Measurements from ENCODE around the gene ST7L.

ST7L gene

DNA sequence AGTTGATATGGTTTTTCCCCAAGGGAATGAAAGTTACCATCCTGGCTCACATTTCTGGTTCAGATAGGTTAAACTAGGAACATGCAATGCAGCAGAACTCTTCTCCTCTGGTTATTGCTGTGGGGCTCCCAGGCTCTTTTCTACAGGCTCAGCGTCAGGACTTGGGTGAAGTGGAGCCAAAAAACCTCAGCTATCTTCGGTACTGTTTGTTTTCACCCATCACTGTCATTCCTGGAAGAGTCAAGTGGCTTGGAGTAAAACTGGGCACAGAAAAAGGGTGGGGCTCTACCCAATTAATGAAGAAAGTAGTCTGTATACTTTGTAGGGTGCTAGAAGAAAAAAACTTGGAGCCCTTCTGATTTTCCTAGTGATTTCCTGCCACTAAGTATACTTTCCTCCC lies 100.8 kb downstream of the ST7L start:
- in situ Hi-C loops (cut with MboI; ENCODE audit: low sequenced_read_pairs) = no loop called here

DNA sequence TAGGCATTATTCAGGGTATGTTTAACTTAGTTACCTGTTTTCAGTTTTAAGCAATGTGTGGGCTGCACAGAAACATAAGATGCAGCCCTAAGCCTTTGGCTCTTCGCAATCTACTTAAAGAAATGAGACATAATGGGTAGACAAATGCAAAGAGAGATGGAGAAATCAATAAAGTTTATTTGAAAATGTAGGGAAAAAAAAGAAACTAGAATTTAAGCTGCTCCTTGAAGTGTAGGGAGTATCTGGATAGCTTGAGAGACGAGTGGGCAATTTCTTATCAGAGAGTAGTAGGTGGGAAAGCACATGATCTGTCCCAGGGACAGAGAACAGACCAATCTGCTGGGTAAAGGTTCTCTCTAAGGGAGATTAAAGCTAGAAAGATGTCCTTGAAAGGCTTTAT lies 101.3 kb downstream of the ST7L start:
- in situ Hi-C loops (cut with MboI; ENCODE audit: low sequenced_read_pairs) = no loop called here

DNA sequence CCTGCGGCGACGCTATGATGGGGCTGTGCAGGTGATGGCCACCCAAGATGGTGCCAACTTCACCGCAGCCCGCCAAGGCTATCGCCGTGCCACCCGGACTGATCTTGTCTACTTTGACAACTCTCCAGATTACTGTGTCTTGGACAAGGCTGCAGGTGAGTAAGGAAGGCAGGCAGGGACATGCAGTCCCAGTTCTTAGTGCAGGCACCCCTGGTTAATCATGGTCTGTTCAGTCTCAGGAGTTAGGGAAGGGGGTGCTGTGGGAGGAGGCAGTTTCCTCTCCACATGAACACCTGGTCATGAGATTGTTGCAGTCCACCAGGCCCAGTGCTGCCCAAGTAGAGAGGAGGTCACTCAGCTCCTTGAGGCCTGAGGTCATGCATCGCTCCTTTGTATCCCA lies 101.7 kb downstream of the ST7L start:
- in situ Hi-C loops (cut with MboI; ENCODE audit: low sequenced_read_pairs) = no loop called here

DNA sequence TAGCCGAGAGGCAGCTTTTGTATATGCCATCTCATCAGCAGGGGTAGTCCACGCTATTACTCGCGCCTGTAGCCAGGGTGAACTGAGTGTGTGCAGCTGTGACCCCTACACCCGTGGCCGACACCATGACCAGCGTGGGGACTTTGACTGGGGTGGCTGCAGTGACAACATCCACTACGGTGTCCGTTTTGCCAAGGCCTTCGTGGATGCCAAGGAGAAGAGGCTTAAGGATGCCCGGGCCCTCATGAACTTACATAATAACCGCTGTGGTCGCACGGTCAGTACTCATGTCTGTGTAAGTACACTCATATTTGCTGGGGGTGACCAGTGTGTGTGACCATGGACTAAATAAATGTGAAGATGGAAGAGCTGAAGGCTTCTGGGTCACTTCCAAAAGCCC lies 102.8 kb downstream of the ST7L start:
- in situ Hi-C loops (cut with MboI; ENCODE audit: low sequenced_read_pairs) = no loop called here

DNA sequence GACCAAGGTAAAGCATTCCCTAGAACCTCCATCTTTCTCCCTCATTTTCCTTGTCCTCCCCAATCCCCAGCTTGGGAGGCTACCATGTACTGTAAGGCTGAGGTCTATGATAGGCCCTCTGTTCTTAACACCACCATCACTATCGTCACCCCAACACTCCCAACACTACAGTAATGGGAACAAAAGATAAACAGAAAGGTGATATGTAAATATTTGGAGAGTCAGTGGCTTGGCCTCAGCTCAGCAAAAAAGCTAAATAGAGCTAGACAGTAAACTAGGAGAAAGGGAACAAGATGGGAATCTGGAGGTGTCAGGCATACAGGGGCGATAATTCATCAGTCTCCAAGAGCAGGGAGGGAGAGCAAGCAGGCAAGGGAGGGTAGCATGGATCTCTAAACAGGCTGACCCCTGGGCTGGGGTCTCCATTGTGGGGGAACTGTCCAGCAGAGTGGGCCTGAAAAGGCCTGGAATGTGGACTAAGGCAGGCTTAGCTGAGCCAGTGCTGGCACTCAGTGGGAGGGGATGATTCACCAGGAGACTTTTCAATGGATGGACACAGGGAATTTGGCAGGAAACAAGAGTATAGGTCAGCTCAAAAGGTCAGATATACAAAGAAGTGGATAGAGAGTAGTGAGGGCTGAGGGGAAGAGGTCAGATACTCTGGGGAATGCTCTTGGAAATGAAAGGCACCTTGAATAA lies 103.5 kb downstream of the ST7L start:
- in situ Hi-C loops (cut with MboI; ENCODE audit: low sequenced_read_pairs) = no loop called here

DNA sequence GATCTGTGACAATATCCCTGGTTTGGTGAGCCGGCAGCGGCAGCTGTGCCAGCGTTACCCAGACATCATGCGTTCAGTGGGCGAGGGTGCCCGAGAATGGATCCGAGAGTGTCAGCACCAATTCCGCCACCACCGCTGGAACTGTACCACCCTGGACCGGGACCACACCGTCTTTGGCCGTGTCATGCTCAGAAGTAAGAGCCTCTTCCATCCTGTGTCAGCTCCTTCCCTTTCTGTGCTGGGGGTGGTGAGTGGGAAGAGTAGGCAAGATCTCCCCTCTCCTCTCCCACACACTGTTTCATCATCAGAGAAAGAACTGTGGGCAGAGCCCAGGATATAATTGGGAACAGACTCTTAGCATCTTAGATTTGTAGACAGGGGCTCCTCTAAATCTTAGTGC lies 104.0 kb downstream of the ST7L start:
- in situ Hi-C loops (cut with MboI; ENCODE audit: low sequenced_read_pairs) = no loop called here

DNA sequence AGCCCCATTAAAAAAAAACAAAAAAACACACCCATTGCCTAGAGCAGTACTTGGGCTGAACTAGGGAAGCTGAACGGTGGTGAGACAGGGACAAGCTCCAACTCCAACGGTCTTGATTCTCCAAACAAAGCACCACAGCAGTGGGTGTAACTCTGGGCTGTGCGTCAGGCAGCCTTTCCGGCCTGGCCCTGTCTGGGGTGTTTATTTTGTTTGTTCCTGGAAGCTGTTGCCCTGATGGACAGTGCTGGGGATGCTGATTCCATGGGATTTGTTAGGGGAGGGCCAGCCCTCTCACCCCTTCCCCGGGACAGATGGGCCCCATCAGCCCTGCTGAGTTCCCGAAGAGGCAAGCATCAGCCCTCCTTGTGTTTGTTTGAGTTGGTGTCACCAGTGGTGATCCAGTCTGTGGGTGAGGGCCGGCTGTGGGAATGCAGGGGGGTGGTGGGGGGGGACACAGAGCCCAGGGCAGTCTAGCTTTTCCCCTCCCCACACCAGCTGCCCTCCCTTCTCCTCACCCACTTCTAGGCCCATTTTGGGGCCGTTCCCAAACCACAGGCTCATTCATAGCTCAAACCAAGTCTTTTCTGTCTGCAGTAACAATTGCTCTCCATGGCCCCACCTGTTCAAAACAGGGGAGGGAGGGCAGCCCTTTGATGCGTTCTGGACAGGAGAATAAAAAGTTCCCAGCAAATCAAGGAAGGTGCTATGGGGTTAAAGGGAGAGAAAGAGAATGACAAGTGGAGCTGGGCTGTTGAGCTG lies 105.7 kb downstream of the ST7L start:
- in situ Hi-C loops (cut with MboI; ENCODE audit: low sequenced_read_pairs) = no loop called here

DNA sequence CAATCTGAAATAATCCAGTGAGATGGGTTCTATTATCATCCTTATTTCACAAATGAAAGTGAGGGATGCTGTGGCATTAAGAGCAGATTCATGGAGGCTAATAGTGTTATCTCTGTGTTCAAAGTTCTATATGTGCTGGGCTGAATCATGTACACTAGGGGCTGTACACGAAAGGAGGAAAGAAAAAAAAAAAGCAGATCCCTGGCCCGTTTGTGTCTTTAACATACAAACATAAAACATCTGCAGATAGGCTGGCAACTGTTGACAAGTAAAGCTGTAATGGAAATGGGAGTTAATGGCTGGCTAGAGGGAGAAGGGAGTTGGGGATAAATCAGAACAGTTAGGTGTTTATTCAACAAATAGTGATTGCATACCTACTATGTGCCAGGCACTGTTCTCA lies 107.0 kb downstream of the ST7L start:
- in situ Hi-C loops (cut with MboI; ENCODE audit: low sequenced_read_pairs) = no loop called here

DNA sequence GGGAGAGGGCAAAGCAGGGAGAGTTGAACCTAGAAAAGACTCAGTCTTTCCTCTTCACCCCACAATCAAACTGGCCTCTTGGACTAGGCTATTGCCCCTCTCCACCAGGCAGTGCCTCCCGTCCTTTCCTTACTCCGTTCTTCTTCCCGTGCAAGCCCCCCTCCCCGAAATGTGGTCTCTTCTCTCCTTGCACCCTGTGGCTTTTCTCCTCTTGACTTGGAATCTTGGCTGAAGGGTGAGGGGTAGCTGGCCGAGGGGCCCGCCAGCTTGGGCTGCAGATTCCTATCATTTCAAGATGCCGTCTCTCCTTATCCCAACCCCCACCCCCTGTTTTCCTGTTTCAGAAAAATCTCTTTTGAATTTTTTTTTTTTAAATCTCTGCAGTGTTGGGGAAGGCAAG lies 108.6 kb downstream of the ST7L start:
- in situ Hi-C loops (cut with MboI; ENCODE audit: low sequenced_read_pairs) = no loop called here

DNA sequence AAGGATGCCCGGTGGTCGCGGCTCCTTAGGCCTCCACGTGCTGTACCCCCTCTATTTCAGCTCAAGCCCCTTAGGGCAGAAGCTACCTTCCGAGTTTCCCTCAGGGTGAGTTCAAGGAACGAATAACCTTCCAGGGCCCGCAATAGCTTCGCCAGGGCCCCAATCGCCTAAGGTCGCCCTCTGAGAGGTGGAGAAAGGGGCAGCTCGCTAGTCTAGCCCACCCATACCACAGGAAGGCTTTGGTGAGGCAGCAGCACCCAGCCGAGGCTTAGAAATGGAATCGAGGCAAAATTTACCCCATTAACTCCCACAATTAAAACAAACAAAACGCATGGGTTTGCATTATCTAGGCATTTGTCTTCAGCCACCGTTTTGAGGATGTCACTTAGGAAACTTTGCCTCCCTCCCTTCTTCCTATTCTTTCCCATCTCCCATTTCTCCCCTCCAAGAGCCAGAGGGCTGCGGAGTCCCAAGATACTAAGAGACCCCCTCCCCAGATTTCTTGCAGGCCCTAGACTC lies 109.2 kb downstream of the ST7L start:
- in situ Hi-C loops (cut with MboI; ENCODE audit: low sequenced_read_pairs) = no loop called here

DNA sequence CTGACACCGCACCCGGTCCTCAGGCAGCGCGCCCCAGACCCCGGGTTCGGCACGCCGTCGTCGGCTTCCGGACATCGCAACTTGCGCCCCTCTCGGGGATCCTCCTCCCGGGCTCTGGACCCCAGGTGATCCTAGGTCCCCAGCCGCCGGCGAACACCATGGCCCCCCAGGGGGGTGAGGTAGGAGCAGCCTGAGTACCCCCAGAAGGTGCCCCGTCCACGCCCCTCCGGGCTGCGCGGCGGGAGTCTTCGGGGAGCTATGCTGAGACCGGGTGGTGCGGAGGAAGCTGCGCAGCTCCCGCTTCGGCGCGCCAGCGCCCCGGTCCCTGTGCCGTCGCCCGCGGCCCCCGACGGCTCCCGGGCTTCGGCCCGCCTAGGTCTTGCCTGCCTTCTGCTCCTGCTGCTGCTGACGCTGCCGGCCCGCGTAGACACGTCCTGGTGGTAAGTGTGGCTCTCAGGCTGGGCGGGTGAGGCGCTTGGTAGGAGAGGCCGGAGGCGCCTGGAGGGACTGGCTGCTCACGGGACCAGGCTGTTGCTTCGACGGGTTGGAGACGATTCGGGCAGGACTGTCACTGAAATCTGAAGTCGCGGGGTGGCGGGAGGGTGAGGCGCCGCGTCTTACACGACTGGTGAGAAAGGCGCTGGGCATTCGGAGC lies 109.8 kb downstream of the ST7L start:
- in situ Hi-C loops (cut with MboI; ENCODE audit: low sequenced_read_pairs) = no loop called here

DNA sequence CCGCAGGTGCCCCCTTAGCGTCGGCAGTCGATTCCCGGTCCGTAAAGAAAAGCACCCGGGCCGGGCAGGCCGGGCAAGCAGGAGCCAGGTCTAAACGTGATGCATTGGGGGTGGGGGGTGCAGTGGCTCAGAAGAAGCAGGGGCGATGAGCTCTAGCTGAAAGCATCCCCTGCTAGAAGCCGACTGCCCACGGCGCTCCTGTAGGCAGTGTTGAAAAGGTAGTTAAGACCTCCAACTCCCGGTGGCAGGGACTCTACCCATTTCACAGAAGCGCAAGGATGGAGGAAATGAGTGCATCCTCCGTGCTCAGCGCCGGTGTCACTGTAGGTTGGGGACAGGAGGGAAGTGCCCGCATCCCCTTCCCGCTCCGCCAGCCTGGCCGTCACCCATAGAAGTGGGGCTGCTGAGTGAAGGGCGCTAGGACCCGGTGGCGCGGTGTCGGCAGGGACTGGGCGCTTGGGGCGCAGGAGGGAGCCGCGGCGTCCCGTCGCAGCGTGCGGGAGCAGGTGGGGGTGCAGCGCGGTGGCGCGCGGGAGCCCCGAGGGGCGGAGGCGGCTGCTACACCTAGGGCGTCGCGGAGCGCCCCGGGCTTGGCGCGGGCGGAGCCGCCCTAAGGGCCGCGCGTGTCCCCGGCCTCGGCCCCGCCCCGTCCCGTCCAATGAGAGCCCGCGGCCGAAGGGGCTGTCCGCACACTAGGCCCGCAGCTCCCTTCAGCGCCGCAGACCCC lies 110.5 kb downstream of the ST7L start, which contains the start of gene WNT2B:
WNT2B (plus strand) TSS at position 688 of the 727 bp plus-strand sequence. CDS start 298 bp downstream, outside the sequence.
- in situ Hi-C loops (cut with MboI; ENCODE audit: low sequenced_read_pairs) = no loop called here

DNA sequence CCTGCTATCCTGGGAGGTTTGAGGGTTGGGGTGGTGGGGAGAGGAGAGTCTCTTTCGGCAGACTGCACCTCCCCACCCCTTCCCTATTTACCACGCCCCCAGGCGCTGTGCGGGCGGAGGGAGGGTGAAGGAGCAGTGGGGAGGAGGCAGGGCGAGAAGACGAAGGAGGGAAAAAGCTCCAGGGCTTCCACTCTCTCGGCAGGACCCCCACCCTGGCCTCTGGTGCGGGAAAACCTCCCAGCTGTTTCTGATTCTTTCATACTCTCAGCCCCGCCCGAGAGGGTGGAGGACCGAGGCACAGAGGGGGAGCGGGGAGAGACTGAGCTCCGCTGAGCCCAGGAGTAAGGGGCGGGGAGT lies 111.0 kb downstream of the ST7L start:
- in situ Hi-C loops (cut with MboI; ENCODE audit: low sequenced_read_pairs) = no loop called here

DNA sequence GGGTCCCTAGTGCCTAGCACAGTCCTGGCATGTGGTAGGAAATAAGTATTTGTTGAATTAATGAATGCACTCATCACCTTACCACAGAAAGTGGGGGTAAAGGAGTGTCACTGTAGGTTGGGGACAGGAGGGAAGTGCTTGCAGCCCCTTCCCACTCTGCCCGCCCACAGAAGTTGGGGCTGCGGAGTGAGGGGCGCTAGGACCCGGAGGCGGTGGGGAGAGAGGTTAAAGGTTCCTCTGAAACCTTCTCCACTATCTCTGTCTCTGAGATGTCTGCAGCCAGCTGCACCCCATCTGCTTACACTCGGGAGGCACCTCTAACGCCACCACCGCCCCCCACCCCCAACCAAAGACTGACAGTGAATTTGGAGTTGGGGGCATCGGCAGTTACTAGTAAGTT lies 111.6 kb downstream of the ST7L start:
- in situ Hi-C loops (cut with MboI; ENCODE audit: low sequenced_read_pairs) = no loop called here

DNA sequence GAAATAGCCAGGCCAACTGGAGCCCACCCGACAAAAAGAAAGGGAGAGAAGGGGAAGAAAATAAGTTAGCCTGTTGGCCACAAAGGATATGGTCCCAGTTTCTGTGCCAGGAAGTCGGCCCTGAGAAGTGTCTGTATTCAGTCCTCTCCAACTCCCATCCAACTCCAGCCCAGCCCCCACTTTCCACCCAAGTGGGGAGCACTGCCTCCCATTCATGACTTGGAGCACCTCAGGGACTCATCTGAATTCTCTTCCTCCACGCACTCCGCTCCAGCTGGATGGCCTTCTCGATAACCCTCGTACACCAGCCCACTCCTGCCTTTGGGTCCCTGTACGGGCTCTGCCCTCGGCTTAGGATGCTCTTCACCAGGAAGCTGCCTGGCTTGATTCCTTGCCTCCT lies 112.2 kb downstream of the ST7L start:
- in situ Hi-C loops (cut with MboI; ENCODE audit: low sequenced_read_pairs) = no loop called here

DNA sequence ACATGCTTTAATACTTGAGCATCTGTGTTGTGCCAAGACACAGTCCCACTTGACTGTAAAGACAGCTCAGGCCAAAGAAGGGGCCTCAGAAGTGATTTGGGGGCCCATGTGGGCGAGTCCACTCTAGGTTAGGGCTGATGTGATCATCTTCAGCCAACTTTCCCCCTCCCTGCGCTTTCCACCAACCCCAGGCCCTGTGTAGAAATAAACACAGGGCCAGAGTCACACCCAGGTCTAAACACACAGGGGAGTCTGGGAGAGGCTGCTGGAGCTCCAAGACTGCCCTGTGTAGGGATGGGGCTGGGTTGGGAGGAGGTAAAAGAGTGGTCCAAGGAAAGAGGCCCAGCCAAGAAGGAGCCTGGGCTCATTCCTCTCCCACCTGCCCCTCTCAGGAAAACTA lies 112.6 kb downstream of the ST7L start:
- in situ Hi-C loops (cut with MboI; ENCODE audit: low sequenced_read_pairs) = no loop called here

DNA sequence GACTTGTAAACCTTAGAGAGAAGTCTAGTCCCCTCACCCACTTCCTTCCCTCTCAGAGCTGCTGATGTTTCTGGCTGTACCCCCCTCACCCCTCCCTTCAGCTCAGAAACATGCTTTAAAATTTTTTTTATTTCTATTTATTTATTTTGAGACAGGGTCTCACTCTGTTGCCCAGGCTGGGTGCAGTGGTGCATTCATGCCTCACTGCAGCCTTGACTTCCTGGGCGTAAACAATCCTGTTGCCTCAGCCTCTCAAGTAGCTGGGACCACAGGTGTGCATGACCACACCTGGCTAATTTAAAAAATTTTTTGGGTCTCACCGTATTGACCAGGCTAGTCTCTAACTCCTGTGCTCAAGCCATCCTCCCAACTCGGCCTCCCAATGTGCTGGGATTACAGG lies 113.1 kb downstream of the ST7L start:
- in situ Hi-C loops (cut with MboI; ENCODE audit: low sequenced_read_pairs) = no loop called here

DNA sequence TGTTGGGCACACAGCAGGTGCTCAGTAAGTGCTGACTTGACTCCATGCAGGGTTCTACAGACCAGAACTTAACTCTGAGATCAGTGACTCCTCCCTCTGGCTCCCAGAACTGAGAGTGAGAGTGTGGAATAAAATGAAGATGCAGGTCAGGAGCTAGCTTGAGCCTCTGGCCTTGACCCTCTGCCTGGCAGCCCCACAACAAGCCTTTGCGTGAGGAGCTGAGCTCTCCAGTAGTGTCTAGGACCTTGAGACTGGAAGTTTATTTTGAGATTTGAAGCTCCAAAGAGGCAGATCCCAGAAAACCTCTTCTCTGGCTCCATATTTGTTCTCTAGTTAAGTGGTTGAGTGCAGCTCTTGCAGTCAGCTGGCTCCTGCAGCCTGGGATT lies 113.5 kb downstream of the ST7L start:
- in situ Hi-C loops (cut with MboI; ENCODE audit: low sequenced_read_pairs) = no loop called here

DNA sequence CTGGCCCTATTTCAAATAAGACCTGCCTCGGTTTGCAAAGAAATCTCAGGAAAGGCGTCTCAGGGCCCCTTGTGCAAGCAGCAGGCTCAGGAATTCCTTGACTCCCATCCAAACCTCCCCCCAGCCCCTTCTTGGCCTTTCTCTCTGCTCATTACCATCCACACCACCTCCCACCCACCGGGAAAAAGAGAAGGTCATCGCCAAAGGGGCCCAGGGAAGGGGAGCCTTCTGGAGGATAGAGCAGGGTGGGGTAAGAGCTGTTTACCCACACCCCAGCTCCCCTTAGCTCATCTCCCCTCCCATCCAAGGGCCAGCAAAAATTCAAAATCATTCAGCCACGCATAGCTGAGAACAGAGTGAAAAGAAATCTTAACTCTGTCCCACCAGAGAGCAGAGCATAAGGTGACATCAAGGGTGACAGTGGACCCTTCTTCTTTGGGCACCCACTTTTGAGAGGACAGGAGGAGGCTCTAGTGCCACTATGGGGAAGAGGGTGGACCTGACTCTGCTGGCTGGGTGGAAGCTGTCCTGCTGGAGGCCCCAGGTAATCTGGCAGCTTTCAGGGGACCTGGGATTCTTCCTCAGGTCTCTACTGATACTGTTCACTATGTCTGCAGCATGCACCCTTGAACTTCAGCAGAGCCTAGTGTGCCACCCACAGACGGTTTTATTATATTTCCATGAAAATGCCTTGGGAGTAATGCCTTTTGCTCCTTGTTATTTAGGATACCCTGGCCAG lies 114.1 kb downstream of the ST7L start:
- in situ Hi-C loops (cut with MboI; ENCODE audit: low sequenced_read_pairs) = no loop called here

DNA sequence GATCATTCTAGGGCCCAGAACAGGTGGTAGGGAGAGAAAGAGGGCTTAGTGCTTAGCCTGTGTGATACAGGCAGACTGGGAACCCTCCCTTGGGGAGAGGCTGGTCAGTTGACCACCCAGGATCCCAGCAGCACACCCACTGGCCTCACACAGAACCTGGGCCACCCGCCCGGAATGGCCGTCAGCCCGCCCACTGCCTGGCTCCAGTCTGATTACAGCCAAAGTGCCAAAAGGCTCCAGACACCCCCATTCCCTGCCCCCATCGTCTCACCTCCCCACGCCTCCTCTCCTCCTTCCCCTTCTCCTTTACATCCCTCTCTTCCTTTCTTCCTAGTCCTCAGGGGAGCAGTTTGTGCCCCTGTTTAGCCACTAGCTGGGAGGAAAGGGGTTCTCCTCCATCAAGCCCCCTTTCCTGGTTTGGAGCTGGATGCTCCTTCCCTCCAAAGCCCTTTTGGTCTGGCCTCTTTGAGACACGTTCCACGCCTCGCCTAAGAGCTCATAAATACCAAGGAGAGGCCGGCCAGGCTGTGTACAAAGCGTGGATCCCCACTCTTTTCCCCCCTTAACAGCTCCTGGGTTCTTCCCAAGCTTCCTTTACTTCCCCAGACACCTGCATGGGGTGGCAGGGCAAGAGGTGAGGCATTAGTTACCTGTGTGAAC lies 114.8 kb downstream of the ST7L start:
- in situ Hi-C loops (cut with MboI; ENCODE audit: low sequenced_read_pairs) = no loop called here

Measured in HL-60/S4 treated with phorbol 12-myristate 13-acetate at 8.2 ng/mL for 4 days and 3 days (cell line).